ENCODE data around the gene MED13L. TPM values are rescaled to one million over a fixed set of nuclear protein-coding genes. Genes with fewer than 3 reads are reported as not detected.

MED13L gene
- total RNA-seq, 4 donors from 2014 or later = 153 to 251 (median 194) TPM

DNA sequence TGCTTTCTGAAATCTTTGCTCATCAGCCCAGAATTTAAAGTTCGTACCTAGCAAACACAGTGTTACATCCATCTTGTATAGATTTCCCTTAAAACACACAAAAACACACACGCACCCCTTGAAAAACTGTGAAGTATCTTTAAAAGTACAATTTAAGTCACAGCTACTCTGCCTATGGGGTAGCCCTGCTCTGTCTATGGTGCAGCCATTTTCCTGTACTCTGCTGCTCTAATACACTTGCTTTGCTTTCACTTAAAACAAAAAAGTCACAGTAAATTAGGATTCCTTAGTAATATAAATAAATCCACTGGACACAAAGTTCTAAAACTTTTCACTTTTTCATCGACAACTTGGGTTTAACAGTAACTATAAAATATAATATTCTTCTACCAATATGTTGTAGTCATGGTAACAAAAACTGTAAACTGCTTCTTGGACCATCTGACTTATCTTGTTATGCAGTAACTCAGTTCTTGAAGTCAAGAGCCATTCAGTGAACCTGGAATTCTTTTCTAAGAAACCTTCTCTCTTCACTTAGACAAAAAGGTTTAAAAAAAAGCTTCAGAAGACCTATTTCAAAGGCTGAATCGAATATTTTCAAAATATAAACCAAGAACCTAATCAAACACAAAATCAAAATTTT is 63.5 kb downstream of the MED13L start:
- ATAC-seq (ENCODE audit: low FRiP score) = no peak
- no peak for DNase-seq (ENCODE audit: low spot score)
- TF ChIP-seq, protein P1, sequence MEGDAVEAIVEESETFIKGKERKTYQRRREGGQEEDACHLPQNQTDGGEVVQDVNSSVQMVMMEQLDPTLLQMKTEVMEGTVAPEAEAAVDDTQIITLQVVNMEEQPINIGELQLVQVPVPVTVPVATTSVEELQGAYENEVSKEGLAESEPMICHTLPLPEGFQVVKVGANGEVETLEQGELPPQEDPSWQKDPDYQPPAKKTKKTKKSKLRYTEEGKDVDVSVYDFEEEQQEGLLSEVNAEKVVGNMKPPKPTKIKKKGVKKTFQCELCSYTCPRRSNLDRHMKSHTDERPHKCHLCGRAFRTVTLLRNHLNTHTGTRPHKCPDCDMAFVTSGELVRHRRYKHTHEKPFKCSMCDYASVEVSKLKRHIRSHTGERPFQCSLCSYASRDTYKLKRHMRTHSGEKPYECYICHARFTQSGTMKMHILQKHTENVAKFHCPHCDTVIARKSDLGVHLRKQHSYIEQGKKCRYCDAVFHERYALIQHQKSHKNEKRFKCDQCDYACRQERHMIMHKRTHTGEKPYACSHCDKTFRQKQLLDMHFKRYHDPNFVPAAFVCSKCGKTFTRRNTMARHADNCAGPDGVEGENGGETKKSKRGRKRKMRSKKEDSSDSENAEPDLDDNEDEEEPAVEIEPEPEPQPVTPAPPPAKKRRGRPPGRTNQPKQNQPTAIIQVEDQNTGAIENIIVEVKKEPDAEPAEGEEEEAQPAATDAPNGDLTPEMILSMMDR (IDR thresholded peaks at IDR 0.05) = no peak

DNA sequence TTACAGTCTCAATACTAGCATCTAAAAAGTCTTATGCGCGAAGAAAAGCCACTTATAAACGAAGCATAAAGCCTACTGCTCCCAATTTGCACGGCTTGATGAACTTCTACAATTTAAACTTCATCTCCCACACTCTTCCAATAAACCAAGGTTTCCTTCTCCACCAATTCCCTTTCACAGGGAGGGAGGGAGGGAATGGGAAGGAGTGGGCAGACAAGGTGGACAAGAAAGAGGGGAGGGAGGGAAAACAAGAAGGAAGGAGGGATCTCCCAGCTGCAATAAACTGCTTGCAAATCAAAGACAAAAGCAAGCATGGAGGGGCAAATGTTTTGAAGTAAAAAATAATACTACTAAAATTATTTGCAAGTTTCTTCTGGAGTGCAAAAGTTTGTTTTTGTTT is 64.5 kb downstream of the MED13L start:
- ATAC-seq (ENCODE audit: low FRiP score) (no peak), DNase-seq (ENCODE audit: low spot score) (no peak)
- TF ChIP-seq, protein P1 (IDR thresholded peaks at IDR 0.05) = no peak

- ATAC-seq (ENCODE audit: low FRiP score) (no peak), DNase-seq (ENCODE audit: low spot score) (no peak)
- TF ChIP-seq, protein P1 (IDR thresholded peaks at IDR 0.05) = no peak
Observed at GRCh38 chr12:116210762-116211161, 66.7 kb downstream of the MED13L start.

DNA sequence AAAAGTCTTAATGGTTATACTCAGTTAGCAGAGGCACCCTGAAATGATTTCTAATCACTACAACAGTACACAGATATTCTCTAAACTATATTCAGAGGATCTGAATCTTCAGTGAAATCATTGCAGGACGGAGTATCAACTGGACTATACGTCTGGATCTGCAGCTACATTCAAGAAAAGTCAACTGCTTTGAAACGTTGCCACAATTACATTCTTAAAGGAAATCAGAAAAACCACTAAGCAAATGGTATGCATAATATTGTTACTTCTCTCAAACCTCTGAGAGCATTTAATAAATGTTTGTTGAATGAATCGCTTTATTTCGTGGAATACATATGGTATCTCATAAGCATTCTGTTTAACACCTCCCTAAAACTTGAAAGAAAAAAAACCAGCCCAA is 67.4 kb downstream of the MED13L start:
- ATAC-seq (ENCODE audit: low FRiP score) (no peak), DNase-seq (ENCODE audit: low spot score) (no peak)
- TF ChIP-seq, protein P1 (IDR thresholded peaks at IDR 0.05) = no peak

GRCh38 chr12:116209503-116209902 is 68.0 kb downstream of the MED13L start:
- ATAC-seq (ENCODE audit: low FRiP score) = no peak
- no peak for DNase-seq (ENCODE audit: low spot score)
- TF ChIP-seq, protein P1 (IDR thresholded peaks at IDR 0.05) = no peak

DNA sequence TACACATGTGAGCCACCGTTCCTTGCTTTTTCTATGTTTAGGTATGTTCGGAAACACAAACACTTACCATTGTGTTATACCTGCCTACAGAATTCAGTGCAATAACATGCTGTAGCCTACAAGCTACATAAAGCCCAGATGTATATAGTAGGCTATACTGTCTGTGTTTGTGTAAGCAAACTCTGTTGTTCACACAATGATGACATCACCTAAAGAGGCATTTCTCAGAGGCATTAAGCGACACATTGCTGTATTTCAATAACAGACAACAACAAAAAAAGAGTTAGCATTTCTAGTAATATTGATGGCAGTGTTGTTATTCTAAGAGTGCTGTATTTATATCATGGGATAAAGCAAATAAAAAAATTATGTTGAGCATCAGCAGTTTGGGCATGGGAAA is 70.2 kb downstream of the MED13L start:
- no peak for ATAC-seq (ENCODE audit: low FRiP score)
- DNase-seq (ENCODE audit: low spot score) = no peak
- TF ChIP-seq, protein P1 (IDR thresholded peaks at IDR 0.05) = no peak

- ATAC-seq (ENCODE audit: low FRiP score) (no peak), DNase-seq (ENCODE audit: low spot score) (no peak)
- TF ChIP-seq, protein P1 (IDR thresholded peaks at IDR 0.05) = no peak
Observed at GRCh38 chr12:116206828-116207227, 70.7 kb downstream of the MED13L start.

Data from omental fat pad (tissue), 4 donors.